ENCODE results near the gene ANO10. TPM values are rescaled to one million over a fixed set of nuclear protein-coding genes. Genes with fewer than 3 reads are reported as not detected.

Gene ANO10
- total RNA-seq, 4 donors from 2014 or later: 20.9 to 70.5 (median 48.0) TPM

- 73% methylated on average over 1 of the region's 1 CpG; no CpG with 5 or more reads in 1 of the 2 donors for WGBS, 2 donors (ENCODE audit: low coverage in 1 of 2)
These were observed 3.7 kb downstream of the ANO10 start for GRCh38 chr3:43618142-43618541.

GRCh38 chr3:43616034-43616433, 5.8 kb downstream of the ANO10 start:
- WGBS, 2 donors (ENCODE audit: low coverage in 1 of 2): 92 to 100% methylated on average over 2 to 5 of the region's 5 CpGs

More at GRCh38 chr3:43618142-43618541, 3.7 kb downstream of the ANO10 start:
- TF ChIP-seq CTCF (IDR thresholded peaks at IDR 0.05) (no peak), EP300 (IDR thresholded peaks at IDR 0.05; ENCODE audit: low read depth) (no peak), POLR2AphosphoS5 (IDR thresholded peaks at IDR 0.05) (no peak), POLR2A (IDR thresholded peaks at IDR 0.05) (no peak)
- in situ Hi-C loops (cut with MboI; ENCODE audit: low pct_ligation_motif_present in 1 of 4, low pct_unique_long_range_greater_than_20kb in 1 of 4, low sequenced_read_pairs in 3 of 4) (no loop called here), intact Hi-C loops (cut with DNase I; ENCODE audit: low total_unique reads) (no loop called here)
- no peaks in the 10 kb centered on the region for H3K9me3 ChIP-seq
- no peak for DNase-seq
- H3K36me3 ChIP-seq: no peaks in the 10 kb centered on the region
- H3K27ac ChIP-seq: no peak overlapping the region
- H3K4me1 ChIP-seq: peaks cover 0 to 53% (median 13%) of the 10 kb centered on the region in 4 donors
- no peak overlapping the region for H3K4me3 ChIP-seq
- H3K27me3 ChIP-seq: no peaks in the 10 kb centered on the region

GRCh38 chr3:43615133-43615532, 6.7 kb downstream of the ANO10 start:
- TF ChIP-seq POLR2AphosphoS5 (IDR thresholded peaks at IDR 0.05) (no peak), POLR2A (IDR thresholded peaks at IDR 0.05) (no peak), CTCF (IDR thresholded peaks at IDR 0.05) (no peak), EP300 (IDR thresholded peaks at IDR 0.05; ENCODE audit: low read depth) (no peak)
- in situ Hi-C loops (cut with MboI; ENCODE audit: low pct_ligation_motif_present in 1 of 4, low pct_unique_long_range_greater_than_20kb in 1 of 4, low sequenced_read_pairs in 3 of 4): no loop called here

More at GRCh38 chr3:43616034-43616433, 5.8 kb downstream of the ANO10 start:
- Histone ChIP-seq H3K9me3 (no peaks in the 10 kb centered on the region), H3K27me3 (no peaks in the 10 kb centered on the region), H3K4me3 (no peak overlapping the region), H3K4me1 (peaks cover 0 to 61% (median 18%) of the 10 kb centered on the region in 4 donors), H3K27ac (no peak overlapping the region), H3K36me3 (no peaks in the 10 kb centered on the region)
- TF ChIP-seq POLR2A (IDR thresholded peaks at IDR 0.05) (no peak), CTCF (IDR thresholded peaks at IDR 0.05) (no peak), POLR2AphosphoS5 (IDR thresholded peaks at IDR 0.05) (no peak), EP300 (IDR thresholded peaks at IDR 0.05; ENCODE audit: low read depth) (no peak)
- intact Hi-C loops (cut with DNase I; ENCODE audit: low total_unique reads): no loop called here
- in situ Hi-C loops (cut with MboI; ENCODE audit: low pct_ligation_motif_present in 1 of 4, low pct_unique_long_range_greater_than_20kb in 1 of 4, low sequenced_read_pairs in 3 of 4): no loop called here
- DNase-seq: no peak

GRCh38 chr3:43613976-43614375, 7.8 kb downstream of the ANO10 start:
- no peak for DNase-seq
- intact Hi-C loops (cut with DNase I; ENCODE audit: low total_unique reads) (no loop called here), in situ Hi-C loops (cut with MboI; ENCODE audit: low pct_ligation_motif_present in 1 of 4, low pct_unique_long_range_greater_than_20kb in 1 of 4, low sequenced_read_pairs in 3 of 4) (no loop called here)
- no peaks in the 10 kb centered on the region for H3K36me3 ChIP-seq
- WGBS, 2 donors (ENCODE audit: low coverage in 1 of 2): 69 to 79% methylated on average over 5 of the region's 5 CpGs
- H3K27me3 ChIP-seq: no peaks in the 10 kb centered on the region
- H3K9me3 ChIP-seq: no peaks in the 10 kb centered on the region
- TF ChIP-seq POLR2AphosphoS5 (IDR thresholded peaks at IDR 0.05) (no peak), CTCF (IDR thresholded peaks at IDR 0.05) (no peak), POLR2A (IDR thresholded peaks at IDR 0.05) (no peak), EP300 (IDR thresholded peaks at IDR 0.05; ENCODE audit: low read depth) (no peak)
- H3K4me1 ChIP-seq: peaks cover 0 to 53% (median 18%) of the 10 kb centered on the region in 4 donors
- H3K4me3 ChIP-seq: no peak overlapping the region
- H3K27ac ChIP-seq: peak overlapping the region; percentile 76 to 83 (median 78)

More at GRCh38 chr3:43615133-43615532, 6.7 kb downstream of the ANO10 start:
- Histone ChIP-seq H3K27ac (no peak overlapping the region), H3K4me1 (peaks cover 0 to 57% (median 18%) of the 10 kb centered on the region in 4 donors), H3K36me3 (no peaks in the 10 kb centered on the region), H3K9me3 (no peaks in the 10 kb centered on the region), H3K27me3 (no peaks in the 10 kb centered on the region), H3K4me3 (no peak overlapping the region)
- intact Hi-C loops (cut with DNase I; ENCODE audit: low total_unique reads): no loop called here
- WGBS, 2 donors (ENCODE audit: low coverage in 1 of 2): 75 to 92% methylated on average over 1 of the region's 1 CpG
- no peak for DNase-seq
